Right renal pelvis (tissue), 4 donors: ENCODE results near the gene ZBTB5. TPM values are rescaled to one million over a fixed set of nuclear protein-coding genes. Genes with fewer than 3 reads are reported as not detected.

Source experiments
- DNase-seq, 4 donors: peaks; one replicate each; pipeline ENCODE4 v3.0.0-alpha.2; 2013; ENCODE audit warnings: low read depth in 4 of 4, low spot score in 3 of 4, missing footprints in 1 of 4
- polyA plus RNA-seq, 4 donors: library from polyadenylated mRNA; unstranded; fragments of 120-200 nt; gene quantifications; one replicate each; pipeline ENCODE4 v1.2.1, GENCODE V29; 2013; ENCODE audit not compliant: insufficient read length in 4 of 4

The ZBTB5 gene
- polyA plus RNA-seq, 4 donors, result 30.0 to 35.0 (median 33.6) TPM

GRCh38 chr9:37453827-37454226 lies 11.4 kb downstream of the ZBTB5 start:
- DNase-seq, result no peak

- DNase-seq, result no peak
Observed at GRCh38 chr9:37452611-37453010, 12.6 kb downstream of the ZBTB5 start.

- DNase-seq, result no peak
Observed at GRCh38 chr9:37451628-37452027, 13.6 kb downstream of the ZBTB5 start.

GRCh38 chr9:37449862-37450632 lies 15.2 kb downstream of the ZBTB5 start:
- DNase-seq, result no peak

GRCh38 chr9:37447111-37447510 lies 18.1 kb downstream of the ZBTB5 start:
- no peak for DNase-seq

- no peak for DNase-seq
Observed at GRCh38 chr9:37446401-37446800, 18.8 kb downstream of the ZBTB5 start.

GRCh38 chr9:37445832-37446231 lies 19.4 kb downstream of the ZBTB5 start:
- DNase-seq, result no peak

- DNase-seq, result no peak
Observed at GRCh38 chr9:37444890-37445289, 20.4 kb downstream of the ZBTB5 start.

GRCh38 chr9:37443566-37443965 lies 21.7 kb downstream of the ZBTB5 start:
- DNase-seq, result no peak

- DNase-seq, result no peak
Observed at GRCh38 chr9:37442556-37442955, 22.7 kb downstream of the ZBTB5 start.

GRCh38 chr9:37441776-37442370 lies 23.4 kb downstream of the ZBTB5 start:
- DNase-seq, result no peak

GRCh38 chr9:37438359-37438758 lies 26.9 kb downstream of the ZBTB5 start:
- DNase-seq, result no peak

- no peak for DNase-seq
Observed at GRCh38 chr9:37437621-37438020, 27.6 kb downstream of the ZBTB5 start.

GRCh38 chr9:37437010-37437409 lies 28.2 kb downstream of the ZBTB5 start:
- no peak for DNase-seq

- no peak for DNase-seq
Observed at GRCh38 chr9:37436540-37436939, 28.7 kb downstream of the ZBTB5 start.

GRCh38 chr9:37433867-37434371 lies 31.3 kb downstream of the ZBTB5 start:
- DNase-seq, result no peak

- no peak for DNase-seq
Observed at GRCh38 chr9:37432020-37432419, 33.2 kb downstream of the ZBTB5 start.

- no peak for DNase-seq
Observed at GRCh38 chr9:37430841-37431597, 34.2 kb downstream of the ZBTB5 start.

- DNase-seq, result no peak
Observed at GRCh38 chr9:37429441-37430285, 35.6 kb downstream of the ZBTB5 start.

- no peak for DNase-seq
Observed at GRCh38 chr9:37428345-37428744, 36.9 kb downstream of the ZBTB5 start.

- DNase-seq, result no peak
Observed at GRCh38 chr9:37426846-37427245, 38.4 kb downstream of the ZBTB5 start.
